B cell (primary cell): ENCODE data around the gene MBD3L2. TPM values are rescaled to one million over a fixed set of nuclear protein-coding genes. Genes with fewer than 3 reads are reported as not detected.

ENCODE experiments used
- ATAC-seq: fragments of 200-7000 bp; cut with Tn5 transposase; one replicate; pipeline ENCODE4 v1.10.0; 2021; ENCODE audit warnings: low read depth, mild to moderate bottlenecking, moderate number of reproducible peaks, moderate library complexity
- CTCF ChIA-PET: fragments of 350-600 bp; sonication (Branson Sonifier 250); formaldehyde crosslinking; loops from one replicate; lab custom pipeline; 2021; ENCODE audit warnings: antibody characterized with exemption, inconsistent platforms; lab: Charles Lee
- POLR2A ChIA-PET: fragments of 350-600 bp; sonication (Branson Sonifier 250); formaldehyde crosslinking; loops from one replicate; lab custom pipeline; 2021; ENCODE audit warnings: antibody characterized with exemption; lab: Charles Lee
- DNase-seq: peaks from one replicate; pipeline ENCODE4 v3.0.0; 2013
- H2AFZ ChIP-seq: 2 replicates; pipeline ENCODE4 v1.6.1; 2012; ENCODE audit warnings: mild to moderate bottlenecking, low read depth, low read length; ENCODE audit not compliant: insufficient read depth, poor library complexity, severe bottlenecking
- H3K27ac ChIP-seq, 2 donors: 1 replicate in 1 of 2; 2 replicates in 1 of 2; pipeline ENCODE4 v1.5.1; 2012 to 2013; ENCODE audit warnings: low read length in 2 of 2, mild to moderate bottlenecking in 2 of 2, moderate library complexity in 1 of 2
- H3K27me3 ChIP-seq, 4 experiments: fragments of 200-600 bp in 1 of 4; sonication (generic) in 1 of 4; replicated peaks in 1 of 4; 1 replicate in 2 of 4; 2 replicates in 2 of 4; pipeline versions ENCODE4 v1.6.1 to v1.7.0; 2013 to 2016; ENCODE audit warnings: low read length in 3 of 4, mild to moderate bottlenecking in 2 of 4, mixed read lengths in 1 of 4, moderate library complexity in 1 of 4; ENCODE audit not compliant: insufficient read depth in 4 of 4, control insufficient read depth in 3 of 4; ENCODE audit errors: control extremely low read depth in 1 of 4
- H3K36me3 ChIP-seq, 2 experiments: replicated peaks in 1 of 2; 1 replicate in 1 of 2; 2 replicates in 1 of 2; pipeline versions ENCODE4 v1.6.1 to v1.7.1; 2013; ENCODE audit warnings: low read length in 1 of 2; ENCODE audit not compliant: insufficient read depth in 2 of 2, control insufficient read depth in 1 of 2; ENCODE audit errors: control extremely low read depth in 1 of 2, extremely low read depth in 1 of 2
- H3K4me1 ChIP-seq, 2 donors: fragments of 200-600 bp in 1 of 2; sonication (generic) in 1 of 2; 1 replicate in 1 of 2; 2 replicates in 1 of 2; pipeline versions ENCODE4 v1.5.1 to v1.6.1; 2013 to 2017; ENCODE audit warnings: low read length in 2 of 2; ENCODE audit not compliant: control insufficient read depth in 2 of 2, insufficient read depth in 2 of 2
- H3K4me2 ChIP-seq: replicated peaks from 2 replicates; pipeline ENCODE3; 2012; ENCODE audit warnings: mild to moderate bottlenecking, low read depth, low read length; ENCODE audit not compliant: poor library complexity, severe bottlenecking
- H3K4me3 ChIP-seq, 5 experiments: fragments of 200-600 bp in 1 of 5; sonication (generic) in 1 of 5; 1 replicate in 3 of 5; 2 replicates in 2 of 5; pipeline versions ENCODE4 v1.5.1 to v1.7.0; 2011 to 2016; ENCODE audit warnings: low read length in 4 of 5, mild to moderate bottlenecking in 4 of 5, low read depth in 2 of 5, control low read depth in 1 of 5, moderate library complexity in 1 of 5; ENCODE audit not compliant: insufficient read depth in 1 of 5; ENCODE audit errors: control extremely low read depth in 1 of 5, extremely low read depth in 1 of 5
- H3K79me2 ChIP-seq: fragments of 200-600 bp; sonication (generic); one replicate; pipeline ENCODE4 v1.6.0; 2016; ENCODE audit warnings: low read length; ENCODE audit not compliant: control insufficient read depth, insufficient read depth
- H3K9ac ChIP-seq: fragments of 200-600 bp; sonication (generic); 2 replicates; pipeline ENCODE4 v1.6.1; 2017; ENCODE audit warnings: mild to moderate bottlenecking, low read length, moderate library complexity
- H3K9me3 ChIP-seq, 3 donors: one replicate each; pipeline versions ENCODE4 v1.6.1 to v1.7.1; 2013; ENCODE audit warnings: low read length in 2 of 3; ENCODE audit not compliant: control insufficient read depth in 2 of 3, insufficient read depth in 1 of 3; ENCODE audit errors: control extremely low read depth in 1 of 3
- H4K20me1 ChIP-seq: 2 replicates; pipeline ENCODE4 v1.6.0; 2012; ENCODE audit warnings: mild to moderate bottlenecking, low read length; ENCODE audit not compliant: insufficient read depth, control insufficient read depth, poor library complexity, severe bottlenecking
- H3K27ac Mint-ChIP-seq: one replicate; pipeline ENCODE4 v1.8.0; 2021; ENCODE audit warnings: mixed read lengths
- H3K27me3 Mint-ChIP-seq: one replicate; pipeline ENCODE4 v1.8.0; 2021; ENCODE audit warnings: mixed read lengths
- H3K4me1 Mint-ChIP-seq: one replicate; pipeline ENCODE4 v1.8.0; 2021; ENCODE audit warnings: mixed read lengths
- H3K4me3 Mint-ChIP-seq: one replicate; pipeline ENCODE4 v1.8.0; 2021; ENCODE audit warnings: mixed read lengths
- H3K9me3 Mint-ChIP-seq: one replicate; pipeline ENCODE4 v1.8.0; 2022; ENCODE audit warnings: mixed read lengths; ENCODE audit not compliant: insufficient read depth
- CTCF ChIP-seq: fragments of 200-600 bp; IDR thresholded peaks from one replicate; pipeline ENCODE4 v1.8.0; 2022; ENCODE audit warnings: antibody characterized with exemption, mild to moderate bottlenecking
- EZH2 ChIP-seq: IDR thresholded peaks from 2 replicates; pipeline ENCODE4 v1.6.1; 2012; ENCODE audit warnings: borderline replicate concordance, low read depth, mild to moderate bottlenecking, moderate library complexity, low read length; ENCODE audit not compliant: insufficient read depth, poor library complexity, severe bottlenecking
- WGBS: methylation state at CpG from one replicate; pipeline ENCODE4 v1.1.5; 2013; ENCODE audit warnings: missing lambda C conversion rate; ENCODE audit not compliant: insufficient coverage; 5-methylcytosine and 5-hydroxymethylcytosine counted together
- intact Hi-C: fragments of 100-400 bp; cut with micrococcal nuclease; formaldehyde crosslinking; loops from one replicate; pipeline ENCODE4 v1.10.0; 2022
- polyA plus RNA-seq: library from polyadenylated mRNA; depleted of rRNA; stranded (reverse); fragments of >200 nt; gene quantifications from 2 replicates; pipeline ENCODE4 v1.2.3, GENCODE V29; 2012
- total RNA-seq, 2 donors: library from RNA; stranded (reverse); fragments of 120-200 nt in 1 of 2; gene quantifications; 1 replicate in 1 of 2; 2 replicates in 1 of 2; pipeline versions ENCODE4 v1.2.3 to v1.2.4, GENCODE V29; 2013 to 2022

Gene MBD3L2
- total and polyA plus RNA-seq, 2 donors (not counting 1 experiment from before 2014, with no cell fraction given): not detected

GRCh38 chr19:7098096-7098495 lies 49.0 kb downstream of the MBD3L2 start:
- intact Hi-C loops: loop anchor here (5.0 kb wide), 2 partner anchors 99 to 579 kb away; partner anchors contain the start of gene MCEMP1
- WGBS: 100% methylated on average over 2 of the region's 3 CpGs
- Mint-ChIP-seq H3K4me1 (peaks cover 23% of the 10 kb centered on the region), H3K4me3 (peak overlapping the region; percentile 93), H3K27me3 (no peaks in the 10 kb centered on the region), H3K27ac (peak overlapping the region; percentile 90), H3K9me3 (peaks cover 15% of the 10 kb centered on the region)
- no peak overlapping the region for H3K4me3 ChIP-seq
- no peaks in the 10 kb centered on the region for H4K20me1 ChIP-seq
- no peak overlapping the region for H2AFZ ChIP-seq
- H3K79me2 ChIP-seq: no peaks in the 10 kb centered on the region
- H3K27me3 ChIP-seq: no peaks in the 10 kb centered on the region
- ATAC-seq: no peak
- no peak overlapping the region for H3K4me2 ChIP-seq
- CTCF ChIA-PET: interaction anchor here (0.6 kb wide), 1 partner anchor 970 kb away, joined by 3 read pairs; no protein-coding TSS in a partner anchor
- no peak overlapping the region for H3K27ac ChIP-seq
- DNase-seq: peak; percentile 28
- TF ChIP-seq EZH2 (no peak), CTCF (no peak)
- peaks cover 10 to 14% of the 10 kb centered on the region in 2 donors for H3K4me1 ChIP-seq
- peaks cover 1 to 40% (median 18%) of the 10 kb centered on the region in 3 donors for H3K9me3 ChIP-seq
- POLR2A ChIA-PET: no interaction called here
- no peaks in the 10 kb centered on the region for H3K36me3 ChIP-seq
- no peak overlapping the region for H3K9ac ChIP-seq
